GM19372 (cell line): ENCODE results near the gene KIAA1328.
"Not testable (repeated sequence)": the region's sequence is repeated elsewhere in the genome, so short reads cannot be mapped to it uniquely, and the experiment has no call there.

Experiments used
- ATAC-seq: cut with Tn5 transposase; IDR thresholded peaks from one replicate; pipeline ENCODE4 v1.9.1; 2021; ENCODE audit warnings: mild to moderate bottlenecking, low read depth, moderate library complexity; ENCODE audit not compliant: unreplicated experiment

KIAA1328 gene

GRCh38 chr18:36828630-36829361 lies at the start of gene KIAA1328, which contains the start of gene TPGS2:
TSS of gene KIAA1328 (plus strand) at chr18:36829127. CDS start at chr18:36829139, 12 bp downstream.
TSS of gene TPGS2 (minus strand) at chr18:36829002. CDS start at chr18:36828767, 235 bp downstream.
- peak; percentile 88 for ATAC-seq

GRCh38 chr18:36780748-36781147 lies 48.2 kb upstream of the KIAA1328 start:
- ATAC-seq = no peak

- no peak for ATAC-seq
Measured at GRCh38 chr18:36782710-36783109, 46.2 kb upstream of the KIAA1328 start.

- no peak for ATAC-seq
Measured at GRCh38 chr18:36783792-36784191, 45.1 kb upstream of the KIAA1328 start.

- ATAC-seq = no peak
Measured at GRCh38 chr18:36786686-36787085, 42.2 kb upstream of the KIAA1328 start.

- no peak for ATAC-seq
Measured at GRCh38 chr18:36792634-36793283, 36.2 kb upstream of the KIAA1328 start.

- ATAC-seq = no peak
Measured at GRCh38 chr18:36798738-36799473, 30.0 kb upstream of the KIAA1328 start.

- ATAC-seq = no peak
Measured at GRCh38 chr18:36805105-36805504, 23.8 kb upstream of the KIAA1328 start.

- ATAC-seq = no peak
Measured at GRCh38 chr18:36808681-36809080, 20.2 kb upstream of the KIAA1328 start.

GRCh38 chr18:36809590-36810381 lies 19.1 kb upstream of the KIAA1328 start:
- peak; percentile 97 for ATAC-seq

- ATAC-seq = no peak
Measured at GRCh38 chr18:36811430-36811829, 17.5 kb upstream of the KIAA1328 start.

- ATAC-seq = no peak
Measured at GRCh38 chr18:36811955-36812354, 17.0 kb upstream of the KIAA1328 start.

- no peak for ATAC-seq
Measured at GRCh38 chr18:36812678-36813077, 16.2 kb upstream of the KIAA1328 start.

GRCh38 chr18:36813101-36813775 lies 15.7 kb upstream of the KIAA1328 start:
- ATAC-seq = no peak

GRCh38 chr18:36813824-36814223 lies 15.1 kb upstream of the KIAA1328 start:
- ATAC-seq = no peak

GRCh38 chr18:36814994-36815393 lies 13.9 kb upstream of the KIAA1328 start:
- no peak for ATAC-seq

GRCh38 chr18:36816096-36816495 lies 12.8 kb upstream of the KIAA1328 start:
- not testable (repeated sequence) for ATAC-seq

GRCh38 chr18:36817039-36817438 lies 11.9 kb upstream of the KIAA1328 start:
- ATAC-seq = no peak

- ATAC-seq = no peak
Measured at GRCh38 chr18:36818652-36819051, 10.3 kb upstream of the KIAA1328 start.

- no peak for ATAC-seq
Measured at GRCh38 chr18:36819621-36820020, 9.3 kb upstream of the KIAA1328 start.
